GM12878 (cell line): ENCODE data around the gene TNRC6C. TPM values are rescaled to one million over a fixed set of nuclear protein-coding genes. Genes with fewer than 3 reads are reported as not detected.
A peak's percentile ranks its signal among the peaks of the same experiment; 100 is the strongest.

Experiments
- ATAC-seq: fragments of 200-7000 bp; cut with Tn5 transposase; 3 replicates; pipeline ENCODE4 v1.9.1; 2020; ENCODE audit warnings: mild to moderate bottlenecking, moderate library complexity
- BruUV-seq: library from RNA; stranded (reverse); fragments of 400-500 nt; replicated peaks from 2 replicates; lab custom pipeline; 2021; lab: Mats Ljungman, UMichigan
- CTCF ChIA-PET: fragments of 300-600 bp; sonication (Branson Sonifier 250); formaldehyde crosslinking; extraction: SDS; loops from one replicate; lab custom pipeline; 2021; ENCODE audit warnings: inconsistent platforms; lab: Yijun Ruan, JAX
- POLR2A ChIA-PET: fragments of 350-600 bp; formaldehyde crosslinking; extraction: SDS; loops from one replicate; lab custom pipeline; 2021; ENCODE audit warnings: inconsistent platforms; lab: Charles Lee
- RAD21 ChIA-PET: fragments of 300-600 bp; sonication (Branson Sonifier 250); formaldehyde crosslinking; loops from one replicate; lab custom pipeline; 2023; ENCODE audit warnings: antibody characterized with exemption; ENCODE audit not compliant: unreplicated experiment; lab: Charles Lee
- SMC1A ChIA-PET: fragments of 300-600 bp; sonication (Branson Sonifier 250); formaldehyde crosslinking; loops from one replicate; lab custom pipeline; 2023; ENCODE audit not compliant: unreplicated experiment, uncharacterized antibody; lab: Charles Lee
- DNase-seq: peaks from one replicate; pipeline ENCODE4 v3.0.0-alpha.2; 2011; ENCODE audit warnings: low read depth, low spot score
- FAIRE-seq: peaks from 3 replicates; lab custom pipeline; 2011; peaks lifted over from hg19 to GRCh38; lab: Jason Lieb, UNC
- H2AFZ ChIP-seq: 2 replicates; pipeline ENCODE4 v1.6.0; 2011; ENCODE audit warnings: low read depth, low read length, control low read depth; ENCODE audit not compliant: control insufficient read depth
- H3K27ac ChIP-seq: 2 replicates; pipeline ENCODE4 v1.5.1; 2011; ENCODE audit warnings: control low read depth; ENCODE audit not compliant: control insufficient read depth, insufficient read depth
- H3K27me3 ChIP-seq, 2 experiments: replicated peaks in 1 of 2; 2 replicates each; pipeline versions ENCODE4 v1.6.0 to v1.6.1; 2011; ENCODE audit warnings: low read length in 1 of 2; ENCODE audit not compliant: control insufficient read depth in 2 of 2, insufficient read depth in 2 of 2
- H3K36me3 ChIP-seq, 2 experiments: 2 replicates each; pipeline ENCODE4 v1.5.1; 2011; ENCODE audit warnings: low read length in 1 of 2; ENCODE audit not compliant: control insufficient read depth in 2 of 2, insufficient read depth in 2 of 2
- H3K4me1 ChIP-seq: 2 replicates; pipeline ENCODE4 v1.6.1; 2011; ENCODE audit warnings: mild to moderate bottlenecking, low read length, moderate library complexity, mixed read lengths; ENCODE audit not compliant: control insufficient read depth, insufficient read depth
- H3K4me2 ChIP-seq: 2 replicates; pipeline ENCODE4 v1.6.0; 2011; ENCODE audit warnings: control low read depth; ENCODE audit not compliant: control insufficient read depth, insufficient read depth
- H3K4me3 ChIP-seq: fragments of 200-600 bp; sonication (generic); 2 replicates; pipeline ENCODE4 v1.5.1; 2016
- H3K79me2 ChIP-seq: 2 replicates; pipeline ENCODE4 v1.6.0; 2011; ENCODE audit warnings: low read length; ENCODE audit not compliant: control insufficient read depth, insufficient read depth
- H3K9ac ChIP-seq: 2 replicates; pipeline ENCODE4 v1.8.0; 2011; ENCODE audit warnings: low read length, control low read depth, mixed read lengths; ENCODE audit not compliant: control insufficient read depth, insufficient read depth
- H3K9me3 ChIP-seq: replicated peaks from 3 replicates; pipeline ENCODE4 v1.5.1; 2011; ENCODE audit warnings: mild to moderate bottlenecking, low read length; ENCODE audit not compliant: control insufficient read depth, insufficient read depth
- H4K20me1 ChIP-seq: 2 replicates; pipeline ENCODE4 v1.6.0; 2011; ENCODE audit not compliant: control insufficient read depth, insufficient read depth
- CTCF ChIP-seq, 3 experiments: IDR thresholded peaks in 2 of 3; conservative IDR thresholded peaks in 1 of 3; 2 replicates each; pipeline ENCODE4 v1.5.1; 2011; ENCODE audit warnings: low read depth in 3 of 3, low read length in 3 of 3, mild to moderate bottlenecking in 3 of 3, control low read depth in 2 of 3, moderate library complexity in 2 of 3, inconsistent platforms in 1 of 3, mixed read lengths in 1 of 3; ENCODE audit not compliant: control insufficient read depth in 2 of 3, insufficient read depth in 1 of 3; ENCODE audit errors: extremely low read depth in 1 of 3
- HSF1 ChIP-seq: fragments of 150-350 bp; IDR thresholded peaks from 2 replicates; pipeline ENCODE4 v1.6.1; 2014; ENCODE audit warnings: mild to moderate bottlenecking, low read depth, low read length
- RAD21 ChIP-seq: IDR thresholded peaks from 2 replicates; pipeline ENCODE4 v1.6.1; 2011; ENCODE audit warnings: mild to moderate bottlenecking, low read depth, low read length, moderate library complexity; ENCODE audit not compliant: insufficient read depth
- SMC3 ChIP-seq: IDR thresholded peaks from 2 replicates; pipeline ENCODE4 v1.6.1; 2011; ENCODE audit warnings: low read length, improper control_type of control experiment, borderline replicate concordance
- WGBS: methylation state at CpG from one replicate; pipeline ENCODE4 v1.1.6; 2016; ENCODE audit warnings: low lambda C conversion rate; ENCODE audit not compliant: insufficient replicate concordance, insufficient coverage; ENCODE audit errors: missing lambda C conversion rate; 5-methylcytosine and 5-hydroxymethylcytosine counted together
- in situ Hi-C: fragments of 300-500 bp; cut with MboI; formaldehyde crosslinking; loops from 9 replicates; pipeline ENCODE4 v1.14.3; 2018; ENCODE audit warnings: mixed read lengths
- intact Hi-C: fragments of 100-400 bp; cut with micrococcal nuclease; formaldehyde crosslinking; loops from one replicate; pipeline ENCODE4 v1.14.2; 2022; ENCODE audit not compliant: unreplicated experiment
- polyA plus RNA-seq, 11 experiments: library from polyadenylated mRNA; depleted of rRNA in 4 of 11; unstranded in 6 of 11; stranded (reverse) in 5 of 11; fragments of >200 nt; fragmentation: Nextera tagmentation in 4 of 11; fragmentation: Illumina TruSeq in 1 of 11; extraction: Ambion mirVana in 4 of 11; extraction: Trizol in 1 of 11; gene quantifications; 1 replicate in 1 of 11; 2 replicates in 10 of 11; pipeline versions ENCODE4 v1.2.1 to v1.2.3, GENCODE V29; 2011 to 2016; ENCODE audit warnings: inconsistent platforms in 2 of 11, missing spikeins in 2 of 11, low read depth in 1 of 11
- total RNA-seq, 4 experiments: library from RNA; depleted of rRNA in 3 of 4; stranded (reverse); fragments of >200 nt in 3 of 4; fragmentation: Illumina TruSeq in 1 of 4; extraction: Trizol in 1 of 4; gene quantifications; 2 replicates each; pipeline versions ENCODE4 v1.2.1 to v1.2.3, GENCODE V29; 2013 to 2021

The TNRC6C gene
- total and polyA plus RNA-seq, 10 of the 15 experiments (the other 5 are each of a cell fraction or from before 2014, with no cell fraction given) = 0.40 to 6.1 (median 0.96) TPM

- peak; percentile 74 for ATAC-seq
- RAD21 ChIA-PET = interaction anchor here (0.6 to 4.3 kb wide), 27 partner anchors 9 to 683 kb away, joined by 3 to 41 read pairs (median 4); partner anchors contain the start of gene TNRC6C
- 41% methylated on average over 4 of the region's 4 CpGs for WGBS
- H3K27ac ChIP-seq = no peak overlapping the region
- H3K9me3 ChIP-seq = no peaks in the 10 kb centered on the region
- intact Hi-C loops = loop anchor here (1.0 kb wide), 2 partner anchors 242 to 472 kb away; no protein-coding TSS in a partner anchor
- H3K27me3 ChIP-seq = no peaks in the 10 kb centered on the region
- no peak overlapping the region for H3K9ac ChIP-seq
- TF ChIP-seq HSF1 (no peak), SMC3 (peak; percentile 93), RAD21 (peak; percentile 94), CTCF (IDR thresholded peaks at IDR 0.05 in 2 of 3, conservative IDR thresholded peaks at IDR 0.05 in 1 of 3; ENCODE audit: control insufficient read depth in 2 of 3, extremely low read depth in 1 of 3, insufficient read depth in 1 of 3, low read depth in 3 of 3, low read length in 3 of 3) (peak; percentile 67 to 89 (median 79))
- TF ChIP-seq, all 136 proteins: peak for 3
- Histone ChIP-seq H3K36me3 (no peaks in the 10 kb centered on the region), H4K20me1 (no peaks in the 10 kb centered on the region), H3K4me3 (no peak overlapping the region), H3K79me2 (no peaks in the 10 kb centered on the region), H3K4me2 (no peak overlapping the region), H2AFZ (no peak overlapping the region), H3K4me1 (no peaks in the 10 kb centered on the region)
- DNase-seq (peak; percentile 20), FAIRE-seq (peak; percentile 90)
- POLR2A ChIA-PET = no interaction called here
- in situ Hi-C loops = loop anchor here (5.0 kb wide), 1 partner anchor 477 kb away; no protein-coding TSS in a partner anchor
- SMC1A ChIA-PET = interaction anchor here (0.5 to 4.1 kb wide), 31 partner anchors 10 to 687 kb away, joined by 3 to 35 read pairs (median 4); no protein-coding TSS in a partner anchor
- BruUV-seq = no TSS peak
- CTCF ChIA-PET = interaction anchor here (0.6 to 9.4 kb wide), 60 partner anchors 9 to 1674 kb away, joined by 3 to 111 read pairs (median 4); no protein-coding TSS in a partner anchor
Observed at GRCh38 chr17:78013683-78014467, 55.4 kb downstream of the TNRC6C start.
